GM23248 (cell line): ENCODE data around the gene HLCS.

Experiments
- EZH2 ChIP-seq: fragments of 200-600 bp; sonication (generic); IDR thresholded peaks from 2 replicates; pipeline ENCODE4 v1.6.1; 2018; ENCODE audit warnings: antibody characterized with exemption, mild to moderate bottlenecking; ENCODE audit not compliant: insufficient read depth, poor library complexity, severe bottlenecking
- EZH2phosphoT487 ChIP-seq: fragments of 200-600 bp; sonication (generic); IDR thresholded peaks from 2 replicates; pipeline ENCODE4 v1.6.1; 2018; ENCODE audit warnings: antibody characterized with exemption, moderate library complexity, mild to moderate bottlenecking, low read depth; ENCODE audit not compliant: insufficient read depth

DNA sequence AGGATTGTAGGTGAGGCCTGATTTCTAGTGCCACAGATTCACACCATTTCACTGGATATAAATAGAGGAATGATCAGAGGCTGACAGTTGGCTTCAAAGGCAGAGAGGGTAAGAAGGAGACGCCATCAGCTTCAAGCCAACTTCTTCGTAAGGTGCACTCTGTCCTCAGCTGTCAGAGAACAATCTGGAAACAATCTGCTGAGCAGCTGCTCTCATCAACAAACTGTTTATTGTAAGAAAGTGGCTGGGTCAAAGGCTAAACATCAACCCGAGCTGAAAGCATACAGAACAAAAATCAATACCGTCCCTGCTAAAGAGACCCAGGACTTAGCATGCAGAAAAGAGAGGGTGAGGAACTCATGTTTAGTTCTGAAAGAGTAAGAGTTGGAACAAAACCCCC, 48.2 kb downstream of the HLCS start:
- no peak for TF ChIP-seq EZH2
- no peak for TF ChIP-seq EZH2phosphoT487
